Activated naive CD8-positive, alpha-beta T cell treated with anti-CD3 and anti-CD28 coated beads, Interleukin-2, amount 10 ng/mL, durations not matched to agents 7 days and 5 days (primary cell): ENCODE results near the gene RIN3. TPM values are rescaled to one million over a fixed set of nuclear protein-coding genes. Genes with fewer than 3 reads are reported as not detected.

Source experiments
- ATAC-seq: fragments of 150-1000 bp; cut with Tn5 transposase; one replicate; pipeline ENCODE4 v1.10.0; 2021; ENCODE audit warnings: low read depth, moderate library complexity
- POLR2A ChIA-PET: fragments of 350-600 bp; sonication (Branson Sonifier 250); formaldehyde crosslinking; loops from one replicate; lab custom pipeline; 2021; ENCODE audit warnings: antibody characterized with exemption; lab: Charles Lee
- DNase-seq: peaks from one replicate; pipeline ENCODE4 v3.0.0; 2021
- H3K27ac Mint-ChIP-seq: one replicate; pipeline ENCODE4 v1.8.0; 2022; ENCODE audit warnings: mild to moderate bottlenecking, mixed read lengths
- H3K27me3 Mint-ChIP-seq: one replicate; pipeline ENCODE4 v1.8.0; 2022; ENCODE audit warnings: mild to moderate bottlenecking, moderate library complexity, mixed read lengths
- H3K36me3 Mint-ChIP-seq: one replicate; pipeline ENCODE4 v1.8.0; 2021; ENCODE audit warnings: mild to moderate bottlenecking, mixed read lengths
- H3K4me1 Mint-ChIP-seq: one replicate; pipeline ENCODE4 v1.8.0; 2021; ENCODE audit warnings: mixed read lengths
- H3K4me3 Mint-ChIP-seq: one replicate; pipeline ENCODE4 v1.8.0; 2022; ENCODE audit warnings: mild to moderate bottlenecking, moderate library complexity, mixed read lengths
- H3K9me3 Mint-ChIP-seq: one replicate; pipeline ENCODE4 v1.8.0; 2021; ENCODE audit warnings: mixed read lengths
- total RNA-seq, 2 experiments: library from RNA; stranded (reverse); gene quantifications; one replicate each; pipeline ENCODE4 v1.2.3, GENCODE V29; 2021

Gene RIN3
- total RNA-seq, 2 experiments from 2014 or later = 80.5 to 80.9 TPM

DNA sequence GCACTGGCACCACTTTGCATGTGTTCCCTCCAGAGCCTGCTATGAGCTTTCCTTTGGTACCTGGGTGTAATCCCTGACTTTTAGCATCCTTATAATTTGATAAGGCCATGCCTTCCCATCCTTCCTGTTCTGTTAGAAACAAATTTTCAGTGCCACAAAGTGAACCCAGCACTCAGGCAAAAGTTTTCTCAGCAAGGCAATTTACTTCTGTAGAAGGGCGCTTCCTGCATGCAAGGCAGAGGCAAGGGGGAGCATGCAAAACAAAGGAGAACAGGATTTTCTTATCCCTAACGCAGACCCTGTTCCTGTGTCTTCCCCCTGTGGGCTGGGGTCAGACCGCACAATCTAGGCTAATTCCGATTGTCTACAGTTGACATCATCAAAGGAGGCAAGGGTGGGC, 108.7 kb downstream of the RIN3 start:
- no peak for DNase-seq
- Mint-ChIP-seq H3K4me1 (no peaks in the 10 kb centered on the region), H3K36me3 (peaks cover 78% of the 10 kb centered on the region), H3K27ac (no peak overlapping the region), H3K9me3 (peaks cover 42% of the 10 kb centered on the region), H3K4me3 (no peak overlapping the region), H3K27me3 (no peaks in the 10 kb centered on the region)
- POLR2A ChIA-PET = no interaction called here
- ATAC-seq = no peak

DNA sequence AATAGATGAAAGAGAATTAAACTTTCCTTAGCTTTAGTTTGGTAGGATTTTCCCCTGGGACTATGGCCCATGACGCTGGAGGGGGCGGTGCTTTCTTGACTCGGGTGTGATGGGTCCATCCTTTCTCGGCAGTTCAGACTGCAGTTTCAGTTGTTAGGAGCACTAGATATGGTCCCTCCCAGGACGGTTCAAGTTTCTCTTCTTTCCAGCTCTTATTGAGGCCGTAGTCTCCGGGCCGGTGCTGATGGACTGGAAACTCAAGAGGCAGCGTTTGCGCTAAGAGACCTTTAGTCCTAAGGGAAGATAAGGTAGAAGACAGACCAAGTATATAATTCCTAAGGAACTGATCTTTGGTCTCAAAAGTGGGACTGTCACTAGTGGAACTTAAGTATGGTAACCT, 111.2 kb downstream of the RIN3 start:
- H3K4me1 Mint-ChIP-seq = no peaks in the 10 kb centered on the region
- POLR2A ChIA-PET = no interaction called here
- H3K27me3 Mint-ChIP-seq = no peaks in the 10 kb centered on the region
- no peak overlapping the region for H3K27ac Mint-ChIP-seq
- H3K36me3 Mint-ChIP-seq = peaks cover 84% of the 10 kb centered on the region
- no peak for ATAC-seq
- DNase-seq = no peak
- peaks cover 48% of the 10 kb centered on the region for H3K9me3 Mint-ChIP-seq
- no peak overlapping the region for H3K4me3 Mint-ChIP-seq

DNA sequence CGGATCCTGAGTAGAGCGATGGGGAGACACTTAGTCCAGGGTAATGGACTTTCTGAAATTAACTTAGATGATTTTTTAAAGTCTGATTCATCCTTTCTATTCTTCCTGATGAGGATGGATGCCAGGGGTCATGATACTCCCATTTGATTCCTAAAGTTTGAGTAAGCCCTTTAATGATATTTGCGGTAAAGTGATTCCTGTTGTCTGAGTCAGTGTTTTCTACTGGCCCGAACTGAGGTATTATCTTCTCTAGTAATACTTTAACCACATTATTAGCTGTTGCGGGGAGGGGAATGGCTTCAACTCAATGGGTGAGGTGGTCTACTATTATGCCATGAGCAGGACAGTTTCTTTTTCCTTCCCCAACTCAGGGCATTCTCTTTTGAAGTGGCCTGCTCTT, 111.6 kb downstream of the RIN3 start:
- no peak overlapping the region for H3K27ac Mint-ChIP-seq
- peaks cover 46% of the 10 kb centered on the region for H3K9me3 Mint-ChIP-seq
- POLR2A ChIA-PET = no interaction called here
- ATAC-seq (no peak), DNase-seq (no peak)
- no peaks in the 10 kb centered on the region for H3K27me3 Mint-ChIP-seq
- H3K36me3 Mint-ChIP-seq = peaks cover 80% of the 10 kb centered on the region
- H3K4me3 Mint-ChIP-seq = no peak overlapping the region
- H3K4me1 Mint-ChIP-seq = no peaks in the 10 kb centered on the region

DNA sequence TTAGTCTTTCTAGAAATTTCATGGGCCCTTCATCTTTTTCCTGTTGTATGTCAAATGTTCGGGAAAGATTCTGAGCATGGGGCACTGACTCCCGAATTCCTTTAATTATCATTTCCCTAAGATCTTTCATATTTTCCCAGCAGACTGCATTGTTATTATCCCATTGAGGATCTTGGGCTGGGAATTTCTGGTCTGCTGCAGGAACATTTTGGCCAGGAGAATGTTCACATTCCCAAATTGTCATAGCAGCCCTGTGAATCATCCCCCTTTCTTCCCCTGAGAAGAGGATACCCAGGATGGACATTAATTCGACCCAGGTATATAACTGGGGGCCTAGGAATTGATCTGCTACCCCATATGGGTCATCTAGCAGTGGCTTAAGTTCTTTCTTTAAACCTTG, 112.5 kb downstream of the RIN3 start:
- H3K27ac Mint-ChIP-seq = no peak overlapping the region
- no peaks in the 10 kb centered on the region for H3K4me1 Mint-ChIP-seq
- no peak for DNase-seq
- no peak overlapping the region for H3K4me3 Mint-ChIP-seq
- POLR2A ChIA-PET = interaction anchor here (0.5 to 0.6 kb wide), 2 partner anchors 12 to 272 kb away, joined by 3 read pairs; no protein-coding TSS in a partner anchor
- no peak for ATAC-seq
- H3K36me3 Mint-ChIP-seq = peaks cover 74% of the 10 kb centered on the region
- peaks cover 41% of the 10 kb centered on the region for H3K9me3 Mint-ChIP-seq
- no peaks in the 10 kb centered on the region for H3K27me3 Mint-ChIP-seq

DNA sequence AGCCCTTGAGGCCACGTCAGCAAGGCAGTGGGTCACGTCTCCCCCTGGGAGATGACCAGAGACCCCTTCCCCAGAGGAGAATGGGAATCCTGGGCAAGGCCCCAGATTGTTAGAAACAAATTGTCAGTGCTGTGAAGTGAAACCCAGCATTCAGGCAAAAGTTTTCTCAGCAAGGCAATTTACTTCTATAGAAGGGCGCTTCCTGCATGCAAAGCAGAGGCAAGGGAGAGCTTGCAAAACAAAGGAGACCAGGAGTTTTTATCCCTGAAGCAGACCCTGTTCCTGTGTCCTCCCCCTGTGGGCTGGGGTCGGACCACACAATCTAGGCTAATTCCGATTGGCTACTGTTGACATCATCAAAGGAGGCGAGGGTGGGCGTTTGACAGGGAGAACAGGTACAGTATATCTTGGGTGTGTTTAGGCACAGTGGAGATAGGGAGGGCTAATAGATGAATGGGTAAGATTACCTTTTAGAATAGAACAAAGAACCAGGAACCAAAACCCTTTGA, 114.2 kb downstream of the RIN3 start:
- no peak for ATAC-seq
- POLR2A ChIA-PET = no interaction called here
- Mint-ChIP-seq H3K27me3 (no peaks in the 10 kb centered on the region), H3K9me3 (peaks cover 31% of the 10 kb centered on the region), H3K27ac (no peak overlapping the region), H3K36me3 (peaks cover 57% of the 10 kb centered on the region), H3K4me1 (peaks cover 2% of the 10 kb centered on the region), H3K4me3 (no peak overlapping the region)
- no peak for DNase-seq

DNA sequence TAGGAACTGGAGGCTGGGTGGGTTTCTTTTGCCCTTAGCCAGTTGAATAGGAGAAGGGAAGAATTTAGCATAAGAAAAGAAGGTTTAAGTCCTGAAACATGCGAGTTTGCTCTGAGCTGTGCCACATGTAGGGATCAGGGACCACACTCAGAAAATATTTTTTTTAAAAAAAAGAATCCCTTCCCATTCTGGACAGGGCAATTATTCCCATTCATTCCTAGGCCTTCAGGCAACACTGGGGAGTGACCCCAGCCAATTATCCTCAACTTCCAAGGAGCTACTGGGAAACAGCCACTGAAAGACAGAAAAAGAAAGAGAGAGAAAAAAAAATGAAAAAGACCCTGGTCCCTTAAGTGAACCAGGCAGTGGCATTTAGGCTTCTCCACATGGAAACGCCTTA, 115.1 kb downstream of the RIN3 start:
- Mint-ChIP-seq H3K27ac (no peak overlapping the region), H3K27me3 (no peaks in the 10 kb centered on the region), H3K36me3 (peaks cover 49% of the 10 kb centered on the region)

DNA sequence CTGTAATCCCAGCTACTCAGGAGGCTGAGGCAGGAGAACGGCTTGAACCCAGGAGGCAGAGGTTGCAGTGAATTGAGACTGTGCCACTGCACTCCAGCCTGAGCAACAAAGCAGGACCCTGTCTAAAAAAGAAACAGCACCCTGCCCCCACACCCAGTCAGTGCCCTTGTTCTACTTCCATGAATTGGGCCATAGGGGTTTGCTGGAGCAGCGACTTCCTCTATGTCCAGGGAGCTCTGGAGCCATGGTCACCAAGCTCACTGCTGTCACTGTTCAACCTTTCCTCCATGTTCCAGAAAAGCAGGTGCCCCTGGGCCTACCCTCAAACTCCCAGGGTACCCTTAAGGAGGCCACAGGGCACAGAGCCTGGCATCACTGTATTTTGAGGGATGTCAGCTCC, 116.8 kb downstream of the RIN3 start:
- Mint-ChIP-seq H3K4me3 (no peak overlapping the region), H3K4me1 (peaks cover 4% of the 10 kb centered on the region), H3K27ac (no peak overlapping the region), H3K27me3 (no peaks in the 10 kb centered on the region), H3K9me3 (peaks cover 18% of the 10 kb centered on the region), H3K36me3 (peaks cover 32% of the 10 kb centered on the region)
- POLR2A ChIA-PET = no interaction called here
- DNase-seq = no peak
- ATAC-seq = no peak

More for the DNA sequence above, 115.1 kb downstream of the RIN3 start:
- no peak for ATAC-seq
- no peak for DNase-seq
- POLR2A ChIA-PET = no interaction called here
- Mint-ChIP-seq H3K9me3 (peaks cover 28% of the 10 kb centered on the region), H3K4me3 (no peak overlapping the region), H3K4me1 (peaks cover 4% of the 10 kb centered on the region)

DNA sequence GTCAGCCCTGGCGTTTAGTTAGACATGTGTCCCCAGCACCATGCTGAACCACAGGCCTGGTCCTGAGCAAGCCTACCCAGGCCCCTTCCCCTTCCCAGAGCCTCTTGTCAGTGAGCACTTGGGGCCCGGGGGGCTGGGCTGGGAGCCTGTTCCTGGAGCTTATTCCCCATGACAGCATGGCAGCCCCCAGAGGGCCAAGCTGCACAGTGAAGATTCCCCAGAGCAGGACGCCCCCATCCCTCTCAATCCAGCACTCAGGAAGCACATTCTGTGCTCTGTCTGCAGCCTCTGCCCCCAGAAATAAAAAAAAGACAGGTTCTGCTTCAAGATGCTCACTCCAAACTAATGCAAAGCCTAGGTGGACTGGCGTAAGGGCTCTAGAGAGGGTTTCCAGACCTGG, 117.5 kb downstream of the RIN3 start:
- H3K9me3 Mint-ChIP-seq = peaks cover 14% of the 10 kb centered on the region
- no peak overlapping the region for H3K4me3 Mint-ChIP-seq
- POLR2A ChIA-PET = no interaction called here
- H3K27ac Mint-ChIP-seq = no peak overlapping the region
- ATAC-seq = no peak
- no peak for DNase-seq
- H3K36me3 Mint-ChIP-seq = peaks cover 26% of the 10 kb centered on the region
- peaks cover 6% of the 10 kb centered on the region for H3K4me1 Mint-ChIP-seq
- H3K27me3 Mint-ChIP-seq = no peaks in the 10 kb centered on the region

DNA sequence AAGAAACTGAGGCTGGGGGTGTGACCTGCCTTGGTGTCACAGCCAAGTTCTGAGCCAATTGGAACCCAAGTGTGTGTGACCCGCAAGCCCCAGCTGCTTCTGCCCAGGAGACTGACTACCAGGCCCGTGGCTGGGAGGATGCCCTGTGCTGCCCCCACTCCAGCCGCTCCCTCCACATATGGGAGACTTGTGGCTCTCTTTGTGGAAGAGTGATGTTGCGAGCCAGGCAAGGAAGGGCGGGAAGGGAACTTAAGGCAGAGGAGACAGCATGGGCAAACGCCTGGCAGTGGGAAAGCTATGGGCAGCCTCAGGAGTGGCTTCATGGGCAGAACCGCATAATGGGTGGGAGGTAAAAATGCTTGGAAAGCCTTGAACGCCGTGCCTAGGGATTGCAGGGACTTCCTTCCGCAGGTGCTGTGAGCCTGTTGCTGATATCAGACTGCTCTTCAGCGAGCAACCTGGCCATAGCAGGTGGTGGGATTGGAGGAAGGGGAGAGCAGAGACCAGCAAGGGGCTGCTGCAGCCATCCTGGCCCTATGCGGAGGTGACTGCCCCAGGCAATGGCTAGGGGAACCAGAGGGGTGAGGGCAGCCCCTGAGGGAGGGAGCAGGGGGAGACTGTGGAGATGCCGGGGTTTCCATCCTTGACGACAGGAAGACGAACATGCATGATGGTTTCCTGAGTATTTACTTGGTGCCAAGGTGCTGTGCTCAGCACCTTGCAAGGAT, 119.1 kb downstream of the RIN3 start:
- no peak for DNase-seq
- Mint-ChIP-seq H3K27me3 (no peaks in the 10 kb centered on the region), H3K4me3 (no peak overlapping the region), H3K4me1 (peaks cover 6% of the 10 kb centered on the region), H3K9me3 (peaks cover 3% of the 10 kb centered on the region), H3K36me3 (peaks cover 12% of the 10 kb centered on the region), H3K27ac (no peak overlapping the region)
- no peak for ATAC-seq
- POLR2A ChIA-PET = no interaction called here

DNA sequence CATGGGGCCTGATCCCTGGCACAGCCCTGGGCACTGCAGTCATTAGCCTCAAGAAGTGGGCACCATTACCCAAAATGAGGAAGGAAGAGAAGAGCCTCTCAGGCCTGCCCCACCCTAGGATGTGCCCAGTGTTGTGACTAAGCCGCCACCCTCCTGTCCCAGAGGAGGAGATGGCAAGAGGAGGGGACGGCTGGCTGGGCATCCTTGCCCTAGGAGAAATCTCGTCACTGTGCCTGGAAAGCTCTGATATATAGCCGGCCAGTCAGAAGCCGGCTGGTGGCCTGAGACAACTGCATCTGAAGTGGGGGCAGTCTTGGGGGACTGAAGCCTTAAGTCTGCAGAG, 119.7 kb downstream of the RIN3 start:
- POLR2A ChIA-PET = interaction anchor here (0.7 kb wide), 1 partner anchor 376 kb away, joined by 3 read pairs; no protein-coding TSS in a partner anchor
- no peak for DNase-seq
- ATAC-seq = no peak
- no peaks in the 10 kb centered on the region for H3K9me3 Mint-ChIP-seq
- no peak overlapping the region for H3K27ac Mint-ChIP-seq
- H3K36me3 Mint-ChIP-seq = peaks cover 8% of the 10 kb centered on the region
- H3K27me3 Mint-ChIP-seq = no peaks in the 10 kb centered on the region
- no peak overlapping the region for H3K4me3 Mint-ChIP-seq
- peaks cover 9% of the 10 kb centered on the region for H3K4me1 Mint-ChIP-seq

DNA sequence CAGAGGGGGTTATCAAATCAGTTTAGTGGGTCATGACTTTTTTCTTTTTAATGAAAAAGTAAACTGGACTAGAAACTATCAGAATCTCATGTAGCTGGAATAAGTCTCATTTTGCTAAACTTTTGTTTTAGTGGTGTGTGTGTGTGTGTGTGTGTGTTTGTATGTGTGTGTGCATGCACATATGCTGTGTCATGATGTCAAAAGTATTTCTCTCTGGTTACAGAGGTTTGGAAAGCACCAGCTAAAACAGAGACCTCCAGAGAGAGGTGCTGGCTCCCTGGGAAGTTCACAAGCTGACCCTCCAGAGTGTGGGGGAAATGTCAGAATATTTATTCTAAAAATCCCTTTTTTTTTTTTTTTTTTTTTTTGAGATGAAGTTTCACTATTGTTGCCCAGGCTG, 120.1 kb downstream of the RIN3 start:
- POLR2A ChIA-PET = interaction anchor here (0.7 kb wide), 1 partner anchor 375 kb away, joined by 3 read pairs; no protein-coding TSS in a partner anchor
- no peak overlapping the region for H3K4me3 Mint-ChIP-seq
- no peak overlapping the region for H3K27ac Mint-ChIP-seq

DNA sequence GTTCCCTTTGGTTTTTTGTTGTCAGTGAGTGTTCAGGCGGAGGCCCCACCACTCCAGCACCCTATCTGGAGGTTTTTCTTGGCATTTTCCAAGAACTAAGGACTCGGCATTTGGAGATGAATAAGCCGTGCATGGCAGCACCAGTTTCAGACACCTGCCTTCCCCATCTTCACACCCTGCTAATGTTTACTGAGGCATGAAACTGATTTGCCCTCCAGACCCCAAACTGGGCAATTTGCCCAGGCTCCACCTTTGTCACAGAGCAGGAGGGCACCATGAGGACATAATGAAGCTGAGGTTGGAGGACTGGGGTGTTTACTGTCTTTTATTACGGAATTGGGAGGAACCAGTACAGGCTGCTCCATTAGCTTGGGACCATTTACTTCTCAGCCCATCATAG, 121.5 kb downstream of the RIN3 start:
- Mint-ChIP-seq H3K27ac (no peak overlapping the region), H3K4me3 (no peak overlapping the region), H3K36me3 (peaks cover 5% of the 10 kb centered on the region), H3K9me3 (no peaks in the 10 kb centered on the region), H3K4me1 (peaks cover 11% of the 10 kb centered on the region), H3K27me3 (no peaks in the 10 kb centered on the region)
- POLR2A ChIA-PET = no interaction called here
- DNase-seq (no peak), ATAC-seq (no peak)

More for the DNA sequence above, 120.1 kb downstream of the RIN3 start:
- Mint-ChIP-seq H3K27me3 (no peaks in the 10 kb centered on the region), H3K4me1 (peaks cover 9% of the 10 kb centered on the region), H3K36me3 (peaks cover 7% of the 10 kb centered on the region), H3K9me3 (no peaks in the 10 kb centered on the region)
- DNase-seq (no peak), ATAC-seq (no peak)

DNA sequence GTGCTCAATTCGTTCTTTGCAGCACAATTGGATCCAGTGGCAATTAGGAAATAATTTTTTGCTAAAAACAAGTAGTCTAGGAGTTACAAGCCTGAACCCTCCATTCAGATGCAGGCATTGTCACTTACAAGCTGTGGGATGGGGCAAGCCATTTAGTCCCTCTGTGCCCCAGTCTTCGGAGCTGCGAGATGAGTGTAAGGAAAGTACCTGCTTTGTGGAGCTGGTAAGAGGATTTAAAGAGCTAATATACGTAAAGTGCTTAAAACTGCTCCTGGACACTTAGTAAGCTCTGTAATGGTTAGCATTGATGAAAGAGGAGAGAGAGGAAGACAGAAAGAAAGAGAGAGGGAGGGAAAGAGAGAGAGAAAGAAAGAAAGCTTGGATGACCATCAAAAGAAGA, 122.3 kb downstream of the RIN3 start:
- H3K9me3 Mint-ChIP-seq = no peaks in the 10 kb centered on the region
- H3K4me1 Mint-ChIP-seq = peaks cover 11% of the 10 kb centered on the region
- POLR2A ChIA-PET = interaction anchor here (2.0 kb wide), 1 partner anchor 17 kb away, joined by 4 read pairs; no protein-coding TSS in a partner anchor
- ATAC-seq (no peak), DNase-seq (no peak)
- peaks cover 5% of the 10 kb centered on the region for H3K36me3 Mint-ChIP-seq
- H3K27ac Mint-ChIP-seq = peak overlapping the region; percentile 8
- H3K4me3 Mint-ChIP-seq = no peak overlapping the region
- no peaks in the 10 kb centered on the region for H3K27me3 Mint-ChIP-seq

DNA sequence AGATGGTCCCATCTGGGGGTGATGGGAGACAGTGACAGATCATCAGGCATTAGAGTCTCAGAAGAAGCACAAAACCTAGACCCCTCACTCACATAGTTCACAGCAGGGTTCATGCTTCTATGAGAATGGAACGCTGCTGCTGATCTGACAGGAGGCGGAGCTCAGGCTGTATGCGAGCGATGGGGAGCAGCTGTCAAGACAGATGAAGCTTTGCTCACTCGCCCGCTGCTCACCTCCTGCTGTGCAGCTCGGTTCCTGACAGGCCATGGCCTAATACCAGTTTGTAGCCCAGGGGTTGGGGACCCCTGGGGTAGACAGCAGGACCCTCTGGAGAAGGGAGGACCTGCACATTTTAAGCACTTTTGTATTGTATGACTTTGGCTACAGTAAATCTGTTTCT, 123.6 kb downstream of the RIN3 start:
- no peak for ATAC-seq
- Mint-ChIP-seq H3K27me3 (no peaks in the 10 kb centered on the region), H3K27ac (no peak overlapping the region), H3K4me3 (no peak overlapping the region), H3K4me1 (peaks cover 11% of the 10 kb centered on the region), H3K36me3 (peaks cover 9% of the 10 kb centered on the region), H3K9me3 (no peaks in the 10 kb centered on the region)
- POLR2A ChIA-PET = interaction anchor here (2.0 kb wide), 1 partner anchor 16 kb away, joined by 4 read pairs; no protein-coding TSS in a partner anchor
- DNase-seq = no peak
